Neutrophil (primary cell): Measurements from ENCODE around the gene ARHGEF11.

Source experiments
- H3K27ac ChIP-seq: fragments of 200-600 bp; sonication (generic); 2 replicates; pipeline ENCODE4 v1.5.1; 2016; ENCODE audit warnings: mild to moderate bottlenecking, moderate library complexity
- H3K27me3 ChIP-seq: fragments of 200-600 bp; sonication (generic); 2 replicates; pipeline ENCODE4 v1.6.0; 2016; ENCODE audit warnings: mild to moderate bottlenecking
- H3K36me3 ChIP-seq: fragments of 200-600 bp; sonication (generic); 2 replicates; pipeline ENCODE4 v1.5.1; 2017
- H3K4me1 ChIP-seq, 2 experiments: fragments of 200-600 bp in 1 of 2; sonication (generic) in 1 of 2; 1 replicate in 1 of 2; 2 replicates in 1 of 2; pipeline versions ENCODE4 v1.5.1 to v1.6.1; 2013 to 2016; ENCODE audit warnings: low read depth in 1 of 2, low read length in 1 of 2, mild to moderate bottlenecking in 1 of 2, moderate library complexity in 1 of 2; ENCODE audit not compliant: control insufficient read depth in 1 of 2, insufficient read depth in 1 of 2
- H3K4me3 ChIP-seq, 2 experiments: fragments of 200-600 bp in 1 of 2; sonication (generic) in 1 of 2; 1 replicate in 1 of 2; 2 replicates in 1 of 2; pipeline ENCODE4 v1.5.1; 2013 to 2016; ENCODE audit warnings: low read depth in 1 of 2, low read length in 1 of 2, mild to moderate bottlenecking in 1 of 2, moderate library complexity in 1 of 2
- H3K9me3 ChIP-seq: fragments of 200-600 bp; sonication (generic); 2 replicates; pipeline ENCODE4 v1.5.1; 2016
- TF ChIP-seq, protein P1 (sequence below): fragments of 200-600 bp; sonication (generic); IDR thresholded peaks from 2 replicates; pipeline ENCODE4 v1.5.1; 2016; ENCODE audit warnings: antibody characterized with exemption

Gene ARHGEF11

DNA sequence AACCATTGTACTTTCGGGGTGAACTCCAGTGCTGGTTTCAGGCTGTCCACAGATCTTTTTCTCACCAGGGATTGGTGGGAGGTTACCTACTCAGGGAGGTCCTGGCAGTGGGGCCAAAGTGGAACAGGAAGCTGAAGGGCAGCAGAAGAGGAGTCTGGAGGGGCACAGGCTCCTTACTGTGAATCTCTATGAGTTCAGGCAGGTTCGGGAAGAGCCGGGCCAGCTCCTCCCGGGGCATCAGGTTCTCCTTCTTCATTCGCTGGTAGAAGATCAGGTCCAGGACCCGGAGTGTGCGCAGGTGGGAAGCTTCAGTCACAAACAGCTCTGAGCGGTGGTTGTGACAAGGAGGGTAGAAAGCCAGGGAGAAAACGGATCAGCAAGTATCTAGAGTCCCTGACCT is 98.4 kb downstream of the ARHGEF11 start:
- no peak overlapping the region for H3K4me3 ChIP-seq
- no peaks in the 10 kb centered on the region for H3K9me3 ChIP-seq
- no peaks in the 10 kb centered on the region for H3K4me1 ChIP-seq
- H3K36me3 ChIP-seq: peaks cover 100% of the 10 kb centered on the region
- TF ChIP-seq, protein P1, sequence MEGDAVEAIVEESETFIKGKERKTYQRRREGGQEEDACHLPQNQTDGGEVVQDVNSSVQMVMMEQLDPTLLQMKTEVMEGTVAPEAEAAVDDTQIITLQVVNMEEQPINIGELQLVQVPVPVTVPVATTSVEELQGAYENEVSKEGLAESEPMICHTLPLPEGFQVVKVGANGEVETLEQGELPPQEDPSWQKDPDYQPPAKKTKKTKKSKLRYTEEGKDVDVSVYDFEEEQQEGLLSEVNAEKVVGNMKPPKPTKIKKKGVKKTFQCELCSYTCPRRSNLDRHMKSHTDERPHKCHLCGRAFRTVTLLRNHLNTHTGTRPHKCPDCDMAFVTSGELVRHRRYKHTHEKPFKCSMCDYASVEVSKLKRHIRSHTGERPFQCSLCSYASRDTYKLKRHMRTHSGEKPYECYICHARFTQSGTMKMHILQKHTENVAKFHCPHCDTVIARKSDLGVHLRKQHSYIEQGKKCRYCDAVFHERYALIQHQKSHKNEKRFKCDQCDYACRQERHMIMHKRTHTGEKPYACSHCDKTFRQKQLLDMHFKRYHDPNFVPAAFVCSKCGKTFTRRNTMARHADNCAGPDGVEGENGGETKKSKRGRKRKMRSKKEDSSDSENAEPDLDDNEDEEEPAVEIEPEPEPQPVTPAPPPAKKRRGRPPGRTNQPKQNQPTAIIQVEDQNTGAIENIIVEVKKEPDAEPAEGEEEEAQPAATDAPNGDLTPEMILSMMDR: no peak
- H3K27me3 ChIP-seq: no peaks in the 10 kb centered on the region
- no peak overlapping the region for H3K27ac ChIP-seq

DNA sequence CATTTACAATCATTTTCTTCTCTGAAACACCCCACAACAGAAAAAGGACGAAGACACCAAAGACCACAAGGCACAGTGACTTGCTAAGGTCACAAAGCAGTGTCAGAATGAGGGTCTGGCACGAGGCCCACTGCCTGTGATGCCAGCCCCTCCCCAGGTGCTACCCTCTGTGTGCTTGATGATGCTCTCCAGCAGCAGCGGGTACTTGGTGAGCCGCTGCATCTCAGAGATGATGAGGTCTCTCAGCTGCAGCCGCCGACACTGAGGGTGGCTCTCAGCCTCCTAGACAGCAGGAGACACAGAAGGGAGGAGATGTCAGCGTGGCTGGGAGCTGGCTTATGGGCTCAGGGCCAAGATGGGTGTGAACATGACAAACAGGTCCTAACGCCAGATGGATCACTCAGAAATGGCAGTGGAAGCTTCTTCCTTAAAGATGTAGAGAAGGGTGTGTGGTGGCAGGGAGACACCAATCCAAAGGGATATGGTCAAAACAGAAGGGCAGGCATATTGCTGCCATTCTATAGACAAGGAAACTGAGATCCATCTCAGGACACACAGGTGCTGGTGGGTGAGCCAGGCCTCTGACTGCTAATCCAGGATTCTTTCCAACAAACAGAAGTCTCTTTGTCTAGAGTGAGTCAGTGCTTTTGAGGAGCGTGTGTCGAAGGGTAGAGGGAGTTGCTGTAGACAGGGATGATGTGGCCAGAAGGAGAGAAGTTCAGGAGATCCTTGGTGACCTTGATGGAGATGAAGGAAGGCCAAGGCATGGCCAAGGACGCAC is 99.5 kb downstream of the ARHGEF11 start:
- no peaks in the 10 kb centered on the region for H3K4me1 ChIP-seq
- TF ChIP-seq, protein P1: no peak
- no peak overlapping the region for H3K4me3 ChIP-seq
- no peaks in the 10 kb centered on the region for H3K27me3 ChIP-seq
- no peaks in the 10 kb centered on the region for H3K9me3 ChIP-seq
- H3K36me3 ChIP-seq: peaks cover 100% of the 10 kb centered on the region
- H3K27ac ChIP-seq: no peak overlapping the region

DNA sequence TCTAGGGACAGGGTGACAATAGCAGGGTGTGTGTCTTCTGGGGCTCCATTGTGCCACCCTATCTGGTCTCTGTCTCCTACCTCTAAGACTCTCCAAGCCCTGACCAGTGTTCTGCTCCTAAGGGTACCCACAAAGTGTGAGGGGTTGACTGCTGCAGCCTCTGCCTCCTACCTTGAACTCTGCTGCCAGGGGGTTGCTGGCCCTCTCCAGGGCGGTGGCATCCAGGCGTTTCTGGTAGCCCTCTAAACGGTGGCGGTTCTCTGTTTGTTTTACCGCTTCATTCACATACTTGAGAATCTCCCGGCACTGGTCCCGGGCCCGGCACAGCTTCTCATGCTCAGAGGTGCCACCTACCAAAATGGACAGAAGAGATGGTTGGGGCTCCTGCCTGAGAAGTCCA is 100.7 kb downstream of the ARHGEF11 start:
- H3K27me3 ChIP-seq: no peaks in the 10 kb centered on the region
- peaks cover 100% of the 10 kb centered on the region for H3K36me3 ChIP-seq

DNA sequence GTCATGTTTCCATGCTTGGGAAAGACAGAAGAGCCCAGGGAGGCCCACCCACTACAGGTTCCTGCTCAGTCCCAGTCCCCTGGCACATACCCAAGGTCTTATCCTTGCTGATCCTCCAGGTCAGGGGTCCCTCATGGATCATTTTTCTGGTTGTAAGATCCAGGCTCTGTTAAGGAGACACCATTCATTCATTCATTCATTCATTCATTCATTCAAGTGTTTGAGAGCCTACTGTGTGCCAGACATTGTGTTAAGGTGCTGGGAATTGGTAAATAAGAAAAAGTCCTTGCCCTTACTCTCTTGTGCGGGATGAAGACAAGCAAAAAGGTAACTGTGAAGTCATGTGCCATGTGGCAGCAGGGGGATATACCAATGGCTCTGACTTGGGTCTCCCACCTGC is 101.3 kb downstream of the ARHGEF11 start:
- Histone ChIP-seq H3K4me1 (no peaks in the 10 kb centered on the region), H3K27me3 (no peaks in the 10 kb centered on the region), H3K9me3 (no peaks in the 10 kb centered on the region), H3K27ac (no peak overlapping the region), H3K4me3 (no peak overlapping the region), H3K36me3 (peaks cover 100% of the 10 kb centered on the region)
- TF ChIP-seq, protein P1: no peak

More for the DNA sequence above, 100.7 kb downstream of the ARHGEF11 start:
- Histone ChIP-seq H3K4me1 (no peaks in the 10 kb centered on the region), H3K9me3 (no peaks in the 10 kb centered on the region), H3K27ac (no peak overlapping the region), H3K4me3 (no peak overlapping the region)
- TF ChIP-seq, protein P1: no peak

DNA sequence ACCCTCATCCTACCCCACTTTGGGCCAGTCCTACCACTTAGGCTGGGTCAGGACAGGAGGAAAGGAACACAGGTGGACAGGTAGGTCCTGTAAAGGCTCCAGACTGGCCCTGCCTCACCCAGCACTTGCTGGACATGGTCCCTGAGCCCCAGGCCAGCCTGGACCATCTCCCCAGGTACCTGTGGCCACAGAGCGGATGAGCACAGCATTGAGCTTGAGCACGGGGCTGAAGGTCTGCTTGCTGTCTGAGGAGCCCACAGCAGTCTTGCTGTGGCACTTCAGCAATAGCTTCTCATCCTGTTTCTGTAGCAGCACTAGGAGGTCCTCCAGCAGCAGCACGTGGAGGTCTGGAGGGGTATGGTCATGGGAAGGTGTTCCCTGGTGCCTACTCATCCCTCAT is 101.8 kb downstream of the ARHGEF11 start:
- Histone ChIP-seq H3K4me1 (no peaks in the 10 kb centered on the region), H3K9me3 (no peaks in the 10 kb centered on the region), H3K4me3 (no peak overlapping the region), H3K36me3 (peaks cover 100% of the 10 kb centered on the region), H3K27ac (no peak overlapping the region), H3K27me3 (no peaks in the 10 kb centered on the region)
- TF ChIP-seq, protein P1: no peak
